CD4-positive, alpha-beta T cell treated with Interleukin-15 for 4 hours (primary cell): Measurements from ENCODE around the gene AGPAT4.

Experiments
- DNase-seq: peaks from one replicate; pipeline ENCODE4 v3.0.0-alpha.2; 2020; ENCODE audit warnings: low spot score

AGPAT4 gene

GRCh38 chr6:161166176-161166575 lies 107.7 kb downstream of the AGPAT4 start:
- DNase-seq: no peak

- no peak for DNase-seq
Measured at GRCh38 chr6:161164182-161164625, 109.7 kb downstream of the AGPAT4 start.

DNA sequence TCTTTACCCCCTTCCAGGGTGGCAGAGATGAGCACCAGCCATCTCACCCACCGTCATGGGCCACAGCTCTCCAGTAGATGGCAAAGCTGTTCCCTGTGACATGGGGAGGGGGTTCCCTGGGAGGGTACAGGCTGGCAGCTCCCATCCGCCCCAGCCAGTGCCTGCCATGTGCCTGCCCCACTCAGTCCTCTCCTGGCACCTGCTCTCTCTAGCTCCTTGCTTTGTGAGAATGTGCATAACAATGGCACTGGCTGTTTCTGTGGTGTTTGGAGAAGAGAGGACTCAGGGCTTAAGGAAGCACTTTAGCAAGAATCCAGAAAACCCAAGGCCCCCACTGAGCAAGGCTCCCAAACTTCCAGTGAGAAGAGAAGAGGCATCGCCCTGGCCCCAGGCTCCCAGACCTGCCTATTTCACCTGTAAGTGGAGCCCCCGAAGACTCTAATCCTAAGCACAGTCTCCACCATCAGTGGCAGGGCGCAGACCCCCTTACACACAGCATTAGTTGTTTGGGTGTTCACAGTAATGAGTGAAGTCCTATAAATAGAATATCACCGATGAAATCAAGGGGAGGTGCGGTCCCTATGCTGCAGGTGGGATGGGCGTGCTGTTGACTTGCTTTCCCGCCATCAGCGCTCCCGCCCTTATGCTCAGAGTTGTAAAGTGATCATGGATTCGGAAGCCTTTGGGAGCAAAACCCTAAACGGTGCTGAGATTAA lies 110.2 kb downstream of the AGPAT4 start:
- DNase-seq: no peak

DNA sequence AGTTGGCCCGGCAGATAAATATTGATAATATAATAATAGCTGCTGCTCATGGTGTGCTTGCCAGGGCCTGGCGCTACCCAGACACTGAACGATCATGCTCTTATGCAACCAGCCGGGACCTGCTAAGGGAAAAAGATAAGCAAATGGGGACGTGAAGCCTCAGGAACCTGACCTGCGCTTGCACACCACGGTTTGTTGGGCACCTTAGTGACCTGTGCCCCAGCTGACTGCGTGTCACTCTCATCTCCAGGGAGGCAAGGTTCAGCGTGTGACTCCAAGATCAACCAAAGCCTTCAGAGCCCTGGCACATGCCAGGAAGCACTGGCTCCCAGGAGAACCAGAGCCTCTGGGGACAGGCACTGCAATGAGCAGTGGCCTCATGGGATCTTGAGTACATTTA lies 111.1 kb downstream of the AGPAT4 start:
- DNase-seq: no peak

GRCh38 chr6:161161889-161162624 lies 111.8 kb downstream of the AGPAT4 start:
- no peak for DNase-seq

GRCh38 chr6:161161121-161161520 lies 112.7 kb downstream of the AGPAT4 start:
- no peak for DNase-seq

- no peak for DNase-seq
Measured at GRCh38 chr6:161154796-161155335, 119.0 kb downstream of the AGPAT4 start.

- DNase-seq: no peak
Measured at GRCh38 chr6:161153725-161154124, 120.1 kb downstream of the AGPAT4 start.

DNA sequence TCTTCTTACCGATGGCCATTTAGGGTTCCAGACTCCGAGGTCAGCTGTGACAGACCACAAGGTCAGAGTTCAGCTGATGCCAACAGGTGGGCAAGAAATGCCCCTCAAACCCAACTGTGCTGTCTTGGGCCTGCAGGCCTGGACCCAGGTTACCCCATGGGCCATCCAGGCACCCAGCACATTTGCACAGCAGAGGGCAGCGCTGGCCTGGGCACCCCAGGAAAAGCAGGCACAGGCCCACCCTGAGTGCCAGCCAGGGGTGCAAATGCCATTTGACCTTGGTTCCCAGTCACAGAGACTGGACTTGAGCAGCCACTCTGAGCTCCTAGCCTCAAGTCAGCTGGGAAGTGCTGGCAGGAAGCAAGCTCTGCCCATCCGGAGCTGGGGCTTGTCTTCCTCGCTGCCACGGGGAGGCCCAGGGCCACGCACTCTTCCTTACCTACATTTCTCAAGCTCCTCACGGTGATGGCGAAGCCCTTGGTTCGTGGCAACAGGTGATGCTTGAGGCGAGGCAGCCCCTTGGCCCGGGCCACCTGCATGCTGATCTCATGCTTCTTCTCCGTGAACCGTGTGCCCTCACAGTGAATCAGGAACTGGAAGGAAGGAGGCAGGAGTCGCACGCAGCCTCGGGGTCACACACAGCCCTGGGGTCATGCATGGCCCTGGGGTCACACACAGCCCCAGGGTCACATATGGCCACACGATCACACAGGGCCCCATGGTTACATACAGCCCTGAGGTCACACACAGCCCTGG lies 120.8 kb downstream of the AGPAT4 start:
- DNase-seq: no peak

GRCh38 chr6:161152527-161152862 lies 121.4 kb downstream of the AGPAT4 start:
- no peak for DNase-seq

GRCh38 chr6:161151660-161152526 lies 122.0 kb downstream of the AGPAT4 start:
- no peak for DNase-seq

GRCh38 chr6:161151059-161151645 lies 122.7 kb downstream of the AGPAT4 start:
- no peak for DNase-seq

- no peak for DNase-seq
Measured at GRCh38 chr6:161150566-161150965, 123.3 kb downstream of the AGPAT4 start.

- DNase-seq: no peak
Measured at GRCh38 chr6:161150136-161150535, 123.7 kb downstream of the AGPAT4 start.

- DNase-seq: no peak
Measured at GRCh38 chr6:161143663-161144430, 130.0 kb downstream of the AGPAT4 start.

- no peak for DNase-seq
Measured at GRCh38 chr6:161142957-161143296, 130.9 kb downstream of the AGPAT4 start.

DNA sequence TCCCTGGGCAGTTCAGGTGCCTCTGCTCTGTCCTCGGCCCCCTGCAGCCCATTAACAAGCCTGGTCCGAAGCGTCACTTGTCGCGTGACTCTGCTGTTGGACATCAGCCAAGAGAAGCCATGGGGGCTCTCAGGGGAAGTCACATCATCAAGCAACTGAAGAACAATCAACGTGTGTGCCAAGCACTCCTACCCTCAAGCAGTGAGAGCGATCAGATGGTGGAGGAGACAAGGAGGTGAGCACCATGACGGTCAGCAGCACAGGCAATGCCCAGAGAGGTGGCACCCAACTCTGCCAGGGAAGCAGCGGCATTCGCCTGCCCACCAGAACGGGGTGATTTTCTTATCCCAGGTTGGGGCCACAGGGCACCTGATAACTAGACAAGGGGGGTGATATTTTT lies 132.7 kb downstream of the AGPAT4 start:
- no peak for DNase-seq

DNA sequence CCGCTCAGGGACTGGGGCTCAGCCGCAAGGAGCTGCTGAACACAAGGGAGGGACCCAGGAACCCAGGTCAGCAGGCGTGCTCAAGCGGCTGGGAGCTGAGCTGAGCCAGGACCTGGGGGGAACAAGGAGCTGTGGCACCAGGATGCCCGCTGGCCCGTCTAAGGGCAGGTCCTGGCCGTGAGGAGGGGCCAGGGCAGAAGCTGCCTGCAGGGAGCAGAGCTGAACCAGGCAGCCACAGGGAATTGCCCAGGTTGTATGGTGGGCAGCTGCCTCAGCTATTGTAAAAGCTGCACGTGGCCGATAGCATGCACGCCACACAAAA lies 133.3 kb downstream of the AGPAT4 start:
- no peak for DNase-seq

DNA sequence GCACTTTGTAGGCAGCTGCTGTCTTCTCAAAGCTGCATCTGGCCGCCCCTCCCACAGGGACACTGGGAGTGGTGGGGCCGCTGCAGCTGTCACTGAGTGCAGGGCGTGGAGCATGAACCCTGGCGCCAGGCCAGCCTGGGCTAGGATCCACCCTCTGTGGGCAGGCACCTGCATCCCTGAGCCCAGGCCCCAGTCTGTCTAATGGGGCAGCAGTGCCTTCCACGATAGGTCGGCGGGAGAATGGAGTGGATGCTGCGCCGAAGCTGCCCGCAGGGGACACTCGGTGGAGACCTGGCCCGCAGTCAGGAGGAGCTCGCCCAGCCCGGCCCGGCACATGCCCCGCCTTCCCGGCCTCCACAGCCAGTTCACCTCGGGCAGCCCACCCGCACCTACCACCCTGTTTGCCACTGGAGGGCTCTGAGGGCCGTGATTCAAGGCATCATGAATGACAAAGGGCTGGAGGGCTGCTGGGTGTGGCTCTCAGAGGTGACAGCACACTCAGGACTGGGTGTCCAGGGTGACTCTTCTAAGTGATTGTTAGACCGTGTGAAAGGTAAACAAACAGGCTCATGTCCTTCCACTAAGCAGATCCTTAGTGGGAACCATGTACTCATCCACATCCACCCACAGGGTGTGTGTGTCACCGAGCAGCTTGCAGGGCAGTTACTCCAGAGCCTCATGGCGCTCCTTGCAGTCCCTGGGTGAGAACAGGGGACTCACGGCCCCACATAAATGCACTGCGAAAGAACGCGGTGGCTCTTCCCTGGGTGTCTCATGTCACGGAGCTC lies 133.9 kb downstream of the AGPAT4 start:
- DNase-seq: no peak

DNA sequence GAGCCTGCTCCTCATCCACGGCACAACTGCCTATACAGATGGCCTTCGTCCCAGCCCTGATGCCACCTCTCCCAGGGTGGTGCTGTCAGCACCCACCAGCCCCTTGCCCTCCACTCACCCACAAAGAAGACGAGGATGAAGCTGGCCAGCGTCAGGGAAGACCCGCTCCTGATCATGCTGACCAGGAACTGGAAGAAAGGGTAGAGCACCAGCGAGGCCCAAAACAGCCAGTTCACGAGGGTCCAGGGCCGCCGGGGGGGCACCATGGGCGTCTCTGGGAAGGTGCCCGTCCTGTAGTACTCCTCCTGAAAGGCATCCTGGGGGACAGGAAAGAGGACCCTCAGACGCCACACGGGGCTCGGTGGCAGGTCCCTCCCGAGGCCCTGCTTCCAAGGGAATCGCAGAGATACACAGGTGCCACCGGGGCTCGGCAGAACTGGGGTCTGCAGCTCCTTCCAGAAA lies 134.5 kb downstream of the AGPAT4 start:
- no peak for DNase-seq
